GM23248 (cell line): ENCODE measurements around the gene BEX4.

Source experiments
- EZH2 ChIP-seq: fragments of 200-600 bp; sonication (generic); IDR thresholded peaks from 2 replicates; pipeline ENCODE4 v1.6.1; 2018; ENCODE audit warnings: antibody characterized with exemption, mild to moderate bottlenecking; ENCODE audit not compliant: insufficient read depth, poor library complexity, severe bottlenecking
- EZH2phosphoT487 ChIP-seq: fragments of 200-600 bp; sonication (generic); IDR thresholded peaks from 2 replicates; pipeline ENCODE4 v1.6.1; 2018; ENCODE audit warnings: antibody characterized with exemption, moderate library complexity, mild to moderate bottlenecking, low read depth; ENCODE audit not compliant: insufficient read depth

- TF ChIP-seq EZH2 (no peak), EZH2phosphoT487 (no peak)
Measured at GRCh38 chrX:103258275-103258674, 43.4 kb downstream of the BEX4 start.
